GM12878 (cell line): ENCODE measurements around the gene MYOM1. TPM values are rescaled to one million over a fixed set of nuclear protein-coding genes. Genes with fewer than 3 reads are reported as not detected.

Experiments used
- CBFB ChIP-seq: IDR thresholded peaks from 2 replicates; pipeline ENCODE4 v1.6.1; 2016; ENCODE audit warnings: antibody characterized with exemption, low read depth
- CEBPB ChIP-seq, 2 experiments: fragments of 150-350 bp in 1 of 2; IDR thresholded peaks; 2 replicates each; pipeline ENCODE4 v1.6.1; 2012 to 2014; ENCODE audit warnings: low read depth in 2 of 2, low read length in 2 of 2, borderline replicate concordance in 1 of 2, inconsistent platforms in 1 of 2
- JUNB ChIP-seq: IDR thresholded peaks from 2 replicates; pipeline ENCODE4 v1.6.1; 2016; ENCODE audit warnings: antibody characterized with exemption, mild to moderate bottlenecking
- MTA2 ChIP-seq: fragments of 450-650 bp; IDR thresholded peaks from 2 replicates; pipeline ENCODE4 v1.6.1; 2016; ENCODE audit warnings: low read depth, mild to moderate bottlenecking, moderate library complexity
- PML ChIP-seq: IDR thresholded peaks from 2 replicates; pipeline ENCODE4 v1.6.1; 2012; ENCODE audit warnings: low read length, inconsistent platforms
- RAD21 ChIP-seq: IDR thresholded peaks from 2 replicates; pipeline ENCODE4 v1.6.1; 2011; ENCODE audit warnings: mild to moderate bottlenecking, low read depth, low read length, moderate library complexity; ENCODE audit not compliant: insufficient read depth
- WRNIP1 ChIP-seq: IDR thresholded peaks from 2 replicates; pipeline ENCODE4 v1.6.1; 2011; ENCODE audit warnings: low read depth, low read length, improper control_type of control experiment, borderline replicate concordance
- polyA plus RNA-seq, 11 experiments: library from polyadenylated mRNA; depleted of rRNA in 4 of 11; unstranded in 6 of 11; stranded (reverse) in 5 of 11; fragments of >200 nt; fragmentation: Nextera tagmentation in 4 of 11; fragmentation: Illumina TruSeq in 1 of 11; extraction: Ambion mirVana in 4 of 11; extraction: Trizol in 1 of 11; gene quantifications; 1 replicate in 1 of 11; 2 replicates in 10 of 11; pipeline versions ENCODE4 v1.2.1 to v1.2.3, GENCODE V29; 2011 to 2016; ENCODE audit warnings: inconsistent platforms in 2 of 11, missing spikeins in 2 of 11, low read depth in 1 of 11
- total RNA-seq, 4 experiments: library from RNA; depleted of rRNA in 3 of 4; stranded (reverse); fragments of >200 nt in 3 of 4; fragmentation: Illumina TruSeq in 1 of 4; extraction: Trizol in 1 of 4; gene quantifications; 2 replicates each; pipeline versions ENCODE4 v1.2.1 to v1.2.3, GENCODE V29; 2013 to 2021
- TF ChIP-seq, protein P1 (sequence below): IDR thresholded peaks from 2 replicates; pipeline ENCODE4 v1.6.1; 2011; ENCODE audit warnings: low read depth, low read length, improper control_type of control experiment, borderline replicate concordance
- TF ChIP-seq, protein P2 (sequence below): fragments of 450-650 bp; IDR thresholded peaks from 2 replicates; pipeline ENCODE4 v1.6.1; 2017; ENCODE audit warnings: mild to moderate bottlenecking, moderate library complexity
- TF ChIP-seq, protein P3 (sequence below): fragments of 150-350 bp; IDR thresholded peaks from 2 replicates; pipeline ENCODE4 v1.6.1; 2016; ENCODE audit warnings: low read depth, low read length
- TF ChIP-seq, protein P4 (sequence below): fragments of 450-650 bp; IDR thresholded peaks from 2 replicates; pipeline ENCODE4 v1.6.1; 2017; ENCODE audit warnings: mild to moderate bottlenecking, low read depth, inconsistent platforms; ENCODE audit not compliant: poor library complexity, severe bottlenecking
- TF ChIP-seq, protein P5 (sequence below): fragments of 450-650 bp; IDR thresholded peaks from 2 replicates; pipeline ENCODE4 v1.6.1; 2017; ENCODE audit warnings: antibody characterized with exemption, mild to moderate bottlenecking, moderate library complexity
- TF ChIP-seq, protein P6 (sequence below): IDR thresholded peaks from 2 replicates; pipeline ENCODE4 v1.6.1; 2012; ENCODE audit warnings: low read depth, low read length, improper control_type of control experiment

MYOM1 gene
- total and polyA plus RNA-seq, 10 of the 15 experiments (the other 5 are each of a cell fraction or from before 2014, with no cell fraction given): 0.06 to 1.0 (median 0.57) TPM

DNA sequence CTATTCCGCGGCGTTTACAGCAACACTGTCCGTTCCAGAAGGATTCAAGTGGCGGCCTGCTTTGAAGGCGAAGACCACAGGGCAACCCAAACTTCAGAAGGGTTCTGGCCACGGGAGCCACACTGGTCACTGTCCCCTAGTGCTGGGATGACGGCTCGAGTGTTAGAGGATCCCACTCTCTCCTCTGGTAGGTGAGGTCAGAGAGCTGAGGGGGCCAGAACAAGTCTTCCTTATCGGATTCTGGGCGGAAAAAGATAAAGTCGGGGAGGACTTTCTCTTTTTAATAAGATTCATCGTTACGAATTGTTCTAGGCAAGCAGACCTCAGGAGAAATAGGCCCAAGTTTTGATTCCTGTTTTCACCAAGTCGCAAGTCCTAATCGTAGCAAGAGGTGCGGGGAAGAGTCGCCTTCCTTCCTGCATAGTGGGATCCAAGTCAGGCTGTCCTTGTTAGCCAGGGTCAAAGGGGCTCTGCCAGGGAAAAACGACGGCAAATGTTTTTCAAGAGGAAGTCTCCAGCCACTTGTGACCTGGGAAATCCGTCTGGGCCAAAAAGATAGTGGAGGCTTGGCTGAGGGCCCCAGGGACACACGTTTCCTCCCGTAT, 27.0 kb upstream of the MYOM1 start (continued):
- TF ChIP-seq, protein P1, sequence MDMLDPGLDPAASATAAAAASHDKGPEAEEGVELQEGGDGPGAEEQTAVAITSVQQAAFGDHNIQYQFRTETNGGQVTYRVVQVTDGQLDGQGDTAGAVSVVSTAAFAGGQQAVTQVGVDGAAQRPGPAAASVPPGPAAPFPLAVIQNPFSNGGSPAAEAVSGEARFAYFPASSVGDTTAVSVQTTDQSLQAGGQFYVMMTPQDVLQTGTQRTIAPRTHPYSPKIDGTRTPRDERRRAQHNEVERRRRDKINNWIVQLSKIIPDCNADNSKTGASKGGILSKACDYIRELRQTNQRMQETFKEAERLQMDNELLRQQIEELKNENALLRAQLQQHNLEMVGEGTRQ: no peak
- TF ChIP-seq, protein P2, sequence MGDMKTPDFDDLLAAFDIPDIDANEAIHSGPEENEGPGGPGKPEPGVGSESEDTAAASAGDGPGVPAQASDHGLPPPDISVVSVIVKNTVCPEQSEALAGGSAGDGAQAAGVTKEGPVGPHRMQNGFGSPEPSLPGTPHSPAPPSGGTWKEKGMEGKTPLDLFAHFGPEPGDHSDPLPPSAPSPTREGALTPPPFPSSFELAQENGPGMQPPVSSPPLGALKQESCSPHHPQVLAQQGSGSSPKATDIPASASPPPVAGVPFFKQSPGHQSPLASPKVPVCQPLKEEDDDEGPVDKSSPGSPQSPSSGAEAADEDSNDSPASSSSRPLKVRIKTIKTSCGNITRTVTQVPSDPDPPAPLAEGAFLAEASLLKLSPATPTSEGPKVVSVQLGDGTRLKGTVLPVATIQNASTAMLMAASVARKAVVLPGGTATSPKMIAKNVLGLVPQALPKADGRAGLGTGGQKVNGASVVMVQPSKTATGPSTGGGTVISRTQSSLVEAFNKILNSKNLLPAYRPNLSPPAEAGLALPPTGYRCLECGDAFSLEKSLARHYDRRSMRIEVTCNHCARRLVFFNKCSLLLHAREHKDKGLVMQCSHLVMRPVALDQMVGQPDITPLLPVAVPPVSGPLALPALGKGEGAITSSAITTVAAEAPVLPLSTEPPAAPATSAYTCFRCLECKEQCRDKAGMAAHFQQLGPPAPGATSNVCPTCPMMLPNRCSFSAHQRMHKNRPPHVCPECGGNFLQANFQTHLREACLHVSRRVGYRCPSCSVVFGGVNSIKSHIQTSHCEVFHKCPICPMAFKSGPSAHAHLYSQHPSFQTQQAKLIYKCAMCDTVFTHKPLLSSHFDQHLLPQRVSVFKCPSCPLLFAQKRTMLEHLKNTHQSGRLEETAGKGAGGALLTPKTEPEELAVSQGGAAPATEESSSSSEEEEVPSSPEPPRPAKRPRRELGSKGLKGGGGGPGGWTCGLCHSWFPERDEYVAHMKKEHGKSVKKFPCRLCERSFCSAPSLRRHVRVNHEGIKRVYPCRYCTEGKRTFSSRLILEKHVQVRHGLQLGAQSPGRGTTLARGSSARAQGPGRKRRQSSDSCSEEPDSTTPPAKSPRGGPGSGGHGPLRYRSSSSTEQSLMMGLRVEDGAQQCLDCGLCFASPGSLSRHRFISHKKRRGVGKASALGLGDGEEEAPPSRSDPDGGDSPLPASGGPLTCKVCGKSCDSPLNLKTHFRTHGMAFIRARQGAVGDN: peak; percentile 74
- no peak for TF ChIP-seq WRNIP1
- TF ChIP-seq, protein P3, sequence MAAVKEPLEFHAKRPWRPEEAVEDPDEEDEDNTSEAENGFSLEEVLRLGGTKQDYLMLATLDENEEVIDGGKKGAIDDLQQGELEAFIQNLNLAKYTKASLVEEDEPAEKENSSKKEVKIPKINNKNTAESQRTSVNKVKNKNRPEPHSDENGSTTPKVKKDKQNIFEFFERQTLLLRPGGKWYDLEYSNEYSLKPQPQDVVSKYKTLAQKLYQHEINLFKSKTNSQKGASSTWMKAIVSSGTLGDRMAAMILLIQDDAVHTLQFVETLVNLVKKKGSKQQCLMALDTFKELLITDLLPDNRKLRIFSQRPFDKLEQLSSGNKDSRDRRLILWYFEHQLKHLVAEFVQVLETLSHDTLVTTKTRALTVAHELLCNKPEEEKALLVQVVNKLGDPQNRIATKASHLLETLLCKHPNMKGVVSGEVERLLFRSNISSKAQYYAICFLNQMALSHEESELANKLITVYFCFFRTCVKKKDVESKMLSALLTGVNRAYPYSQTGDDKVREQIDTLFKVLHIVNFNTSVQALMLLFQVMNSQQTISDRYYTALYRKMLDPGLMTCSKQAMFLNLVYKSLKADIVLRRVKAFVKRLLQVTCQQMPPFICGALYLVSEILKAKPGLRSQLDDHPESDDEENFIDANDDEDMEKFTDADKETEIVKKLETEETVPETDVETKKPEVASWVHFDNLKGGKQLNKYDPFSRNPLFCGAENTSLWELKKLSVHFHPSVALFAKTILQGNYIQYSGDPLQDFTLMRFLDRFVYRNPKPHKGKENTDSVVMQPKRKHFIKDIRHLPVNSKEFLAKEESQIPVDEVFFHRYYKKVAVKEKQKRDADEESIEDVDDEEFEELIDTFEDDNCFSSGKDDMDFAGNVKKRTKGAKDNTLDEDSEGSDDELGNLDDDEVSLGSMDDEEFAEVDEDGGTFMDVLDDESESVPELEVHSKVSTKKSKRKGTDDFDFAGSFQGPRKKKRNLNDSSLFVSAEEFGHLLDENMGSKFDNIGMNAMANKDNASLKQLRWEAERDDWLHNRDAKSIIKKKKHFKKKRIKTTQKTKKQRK: no peak
- TF ChIP-seq, protein P4, sequence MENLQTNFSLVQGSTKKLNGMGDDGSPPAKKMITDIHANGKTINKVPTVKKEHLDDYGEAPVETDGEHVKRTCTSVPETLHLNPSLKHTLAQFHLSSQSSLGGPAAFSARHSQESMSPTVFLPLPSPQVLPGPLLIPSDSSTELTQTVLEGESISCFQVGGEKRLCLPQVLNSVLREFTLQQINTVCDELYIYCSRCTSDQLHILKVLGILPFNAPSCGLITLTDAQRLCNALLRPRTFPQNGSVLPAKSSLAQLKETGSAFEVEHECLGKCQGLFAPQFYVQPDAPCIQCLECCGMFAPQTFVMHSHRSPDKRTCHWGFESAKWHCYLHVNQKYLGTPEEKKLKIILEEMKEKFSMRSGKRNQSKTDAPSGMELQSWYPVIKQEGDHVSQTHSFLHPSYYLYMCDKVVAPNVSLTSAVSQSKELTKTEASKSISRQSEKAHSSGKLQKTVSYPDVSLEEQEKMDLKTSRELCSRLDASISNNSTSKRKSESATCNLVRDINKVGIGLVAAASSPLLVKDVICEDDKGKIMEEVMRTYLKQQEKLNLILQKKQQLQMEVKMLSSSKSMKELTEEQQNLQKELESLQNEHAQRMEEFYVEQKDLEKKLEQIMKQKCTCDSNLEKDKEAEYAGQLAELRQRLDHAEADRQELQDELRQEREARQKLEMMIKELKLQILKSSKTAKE: no peak
- TF ChIP-seq, protein P5, sequence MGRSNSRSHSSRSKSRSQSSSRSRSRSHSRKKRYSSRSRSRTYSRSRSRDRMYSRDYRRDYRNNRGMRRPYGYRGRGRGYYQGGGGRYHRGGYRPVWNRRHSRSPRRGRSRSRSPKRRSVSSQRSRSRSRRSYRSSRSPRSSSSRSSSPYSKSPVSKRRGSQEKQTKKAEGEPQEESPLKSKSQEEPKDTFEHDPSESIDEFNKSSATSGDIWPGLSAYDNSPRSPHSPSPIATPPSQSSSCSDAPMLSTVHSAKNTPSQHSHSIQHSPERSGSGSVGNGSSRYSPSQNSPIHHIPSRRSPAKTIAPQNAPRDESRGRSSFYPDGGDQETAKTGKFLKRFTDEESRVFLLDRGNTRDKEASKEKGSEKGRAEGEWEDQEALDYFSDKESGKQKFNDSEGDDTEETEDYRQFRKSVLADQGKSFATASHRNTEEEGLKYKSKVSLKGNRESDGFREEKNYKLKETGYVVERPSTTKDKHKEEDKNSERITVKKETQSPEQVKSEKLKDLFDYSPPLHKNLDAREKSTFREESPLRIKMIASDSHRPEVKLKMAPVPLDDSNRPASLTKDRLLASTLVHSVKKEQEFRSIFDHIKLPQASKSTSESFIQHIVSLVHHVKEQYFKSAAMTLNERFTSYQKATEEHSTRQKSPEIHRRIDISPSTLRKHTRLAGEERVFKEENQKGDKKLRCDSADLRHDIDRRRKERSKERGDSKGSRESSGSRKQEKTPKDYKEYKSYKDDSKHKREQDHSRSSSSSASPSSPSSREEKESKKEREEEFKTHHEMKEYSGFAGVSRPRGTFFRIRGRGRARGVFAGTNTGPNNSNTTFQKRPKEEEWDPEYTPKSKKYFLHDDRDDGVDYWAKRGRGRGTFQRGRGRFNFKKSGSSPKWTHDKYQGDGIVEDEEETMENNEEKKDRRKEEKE: no peak
- no peak for TF ChIP-seq CEBPB (IDR thresholded peaks at IDR 0.05; ENCODE audit: borderline replicate concordance in 1 of 2, low read depth in 2 of 2, low read length in 2 of 2)
- TF ChIP-seq, protein P6, sequence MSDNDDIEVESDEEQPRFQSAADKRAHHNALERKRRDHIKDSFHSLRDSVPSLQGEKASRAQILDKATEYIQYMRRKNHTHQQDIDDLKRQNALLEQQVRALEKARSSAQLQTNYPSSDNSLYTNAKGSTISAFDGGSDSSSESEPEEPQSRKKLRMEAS: no peak
- no peak for TF ChIP-seq RAD21
- no peak for TF ChIP-seq JUNB
- no peak; the same call in 1 of the 2 replicates for TF ChIP-seq PML
- TF ChIP-seq MTA2: no peak
- TF ChIP-seq CBFB: no peak
